HepG2 (cell line): ENCODE data around the gene SLC5A6. TPM values are rescaled to one million over a fixed set of nuclear protein-coding genes. Genes with fewer than 3 reads are reported as not detected.

ENCODE experiments used
- AKNA ChIP-seq: sonication (generic); formaldehyde crosslinking; IDR thresholded peaks from 2 replicates; pipeline ENCODE4 v1.4.0; 2020; ENCODE audit warnings: missing genetic modification reagents, borderline replicate concordance
- ARID4A ChIP-seq: sonication (generic); formaldehyde crosslinking; IDR thresholded peaks from 2 replicates; pipeline ENCODE4 v1.5.0; 2020; ENCODE audit warnings: mild to moderate bottlenecking, missing genetic modification reagents, borderline replicate concordance
- GMEB1 ChIP-seq: sonication (generic); formaldehyde crosslinking; IDR thresholded peaks from 2 replicates; pipeline ENCODE4 v1.5.1; 2020; ENCODE audit warnings: missing genetic modification reagents, mild to moderate bottlenecking, borderline replicate concordance
- HMGXB4 ChIP-seq, 2 experiments: sonication (generic) in 1 of 2; formaldehyde crosslinking in 1 of 2; IDR thresholded peaks; 2 replicates each; pipeline versions ENCODE4 v1.4.0 to v1.6.1; 2018 to 2020; ENCODE audit warnings: missing genetic modification reagents in 2 of 2, borderline replicate concordance in 1 of 2, low read depth in 1 of 2, mild to moderate bottlenecking in 1 of 2, missing biosample characterization in 1 of 2
- ISL2 ChIP-seq: sonication (generic); formaldehyde crosslinking; IDR thresholded peaks from 2 replicates; pipeline ENCODE4 v1.5.0; 2020; ENCODE audit warnings: missing genetic modification reagents
- TSC22D2 ChIP-seq: sonication (generic); formaldehyde crosslinking; IDR thresholded peaks from 2 replicates; pipeline ENCODE4 v1.5.1; 2020; ENCODE audit warnings: missing genetic modification reagents, mild to moderate bottlenecking, borderline replicate concordance
- ZBTB4 ChIP-seq: sonication (generic); formaldehyde crosslinking; IDR thresholded peaks from 2 replicates; pipeline ENCODE4 v1.4.0; 2020; ENCODE audit warnings: missing genetic modification reagents, mild to moderate bottlenecking, borderline replicate concordance
- ZNF317 ChIP-seq: sonication (generic); formaldehyde crosslinking; IDR thresholded peaks from 2 replicates; pipeline ENCODE4 v1.5.0; 2020; ENCODE audit warnings: mild to moderate bottlenecking, missing genetic modification reagents
- ZNF367 ChIP-seq: sonication (generic); formaldehyde crosslinking; IDR thresholded peaks from 2 replicates; pipeline ENCODE4 v1.4.0; 2020; ENCODE audit warnings: missing genetic modification reagents, borderline replicate concordance
- ZNF782 ChIP-seq: sonication (generic); formaldehyde crosslinking; IDR thresholded peaks from 2 replicates; pipeline ENCODE4 v1.4.0; 2020; ENCODE audit warnings: missing genetic modification reagents, mild to moderate bottlenecking, borderline replicate concordance
- ZSCAN12 ChIP-seq: sonication (generic); formaldehyde crosslinking; IDR thresholded peaks from 2 replicates; pipeline ENCODE4 v1.9.0; 2021; ENCODE audit warnings: mild to moderate bottlenecking, missing genetic modification reagents
- polyA plus RNA-seq, 8 experiments: library from polyadenylated mRNA; depleted of rRNA in 3 of 8; stranded (reverse) in 7 of 8; unstranded in 1 of 8; fragments of >200 nt; fragmentation: Illumina TruSeq in 4 of 8; extraction: Trizol in 4 of 8; gene quantifications; 2 replicates each; pipeline versions ENCODE4 v1.2.1 to v1.2.3, GENCODE V29; 2011 to 2016; ENCODE audit warnings: low read depth in 4 of 8, missing spikeins in 1 of 8, mixed read lengths in 1 of 8; ENCODE audit not compliant: insufficient read depth in 1 of 8
- total RNA-seq, 5 experiments: library from RNA; depleted of rRNA; stranded (reverse); fragments of >200 nt; fragmentation: Illumina TruSeq; extraction: Trizol; gene quantifications; 2 replicates each; pipeline ENCODE4 v1.2.3, GENCODE V29; 2016; ENCODE audit warnings: low read depth in 1 of 5

Gene SLC5A6
- total and polyA plus RNA-seq, 2 of the 13 experiments (the other 11 are each of a cell fraction or from before 2014, with no cell fraction given): 135 to 417 TPM

- peak; percentile 35; the same call in 1 of the 2 replicates for TF ChIP-seq GMEB1 (CRISPR knock-in tag)
- TF ChIP-seq ZNF782 (CRISPR knock-in tag): no peak
- peak; percentile 61; the same call in 1 of the 2 replicates for TF ChIP-seq ARID4A (CRISPR knock-in tag)
- peak in 1 of 2 experiments; percentile 44; a peak in 1 of 4 replicates for TF ChIP-seq HMGXB4 (CRISPR knock-in tag; IDR thresholded peaks at IDR 0.05; ENCODE audit: borderline replicate concordance in 1 of 2, low read depth in 1 of 2)
- TF ChIP-seq TSC22D2 (CRISPR knock-in tag): peak; percentile 58; the same call in 1 of the 2 replicates
- TF ChIP-seq ZBTB4 (CRISPR knock-in tag): peak; percentile 78
- no peak for TF ChIP-seq ZSCAN12 (CRISPR knock-in tag)
- TF ChIP-seq ZNF317 (CRISPR knock-in tag): peak; percentile 79; the same call in 1 of the 2 replicates
- no peak for TF ChIP-seq AKNA (CRISPR knock-in tag)
- no peak for TF ChIP-seq ZNF367 (CRISPR knock-in tag)
- TF ChIP-seq ISL2 (CRISPR knock-in tag): peak; percentile 97
These were observed 40.7 kb downstream of the SLC5A6 start (continued) for GRCh38 chr2:27171351-27171848.
